ENCODE measurements around the gene LAMP1.

GRCh38 chr13:113348591-113348990, 51.6 kb downstream of the LAMP1 start:
- no peak for TF ChIP-seq CTCF (IDR thresholded peaks at IDR 0.05)
- no peak for TF ChIP-seq EP300 (IDR thresholded peaks at IDR 0.05)
- TF ChIP-seq POLR2A (IDR thresholded peaks at IDR 0.05; ENCODE audit: low read depth): no peak
- TF ChIP-seq POLR2AphosphoS5 (IDR thresholded peaks at IDR 0.05): no peak
